Spleen (tissue), 7 donors: ENCODE results near the gene GNAI2.

Experiments
- CTCF ChIP-seq, 11 experiments: fragments of 200-600 bp in 7 of 11; fragments of 450-650 bp in 4 of 11; sonication (generic) in 4 of 11; IDR thresholded peaks in 8 of 11; conservative IDR thresholded peaks in 3 of 11; 1 replicate in 7 of 11; 2 replicates in 4 of 11; pipeline versions ENCODE4 v1.4.0 to v1.8.0; 2016 to 2021; ENCODE audit warnings: antibody characterized with exemption in 11 of 11, inconsistent platforms in 4 of 11, mild to moderate bottlenecking in 1 of 11
- POLR2A ChIP-seq, 3 donors: fragments of 450-650 bp; IDR thresholded peaks; one replicate each; pipeline ENCODE4 v1.5.1; 2017; ENCODE audit warnings: antibody characterized with exemption in 3 of 3, mild to moderate bottlenecking in 1 of 3
- donor health status: DM: no; HTN: no; CAD: no; lungs with moderate emphysema.
- donor health status: DM: no; HTN: no; CAD: no.
- donor health status: DM: no; HTN: no; CAD: no.

- peak in 1 of 3 donors; percentile 4 for TF ChIP-seq POLR2A (IDR thresholded peaks at IDR 0.05)
- TF ChIP-seq CTCF (IDR thresholded peaks at IDR 0.05 in 8 of 11, conservative IDR thresholded peaks at IDR 0.05 in 3 of 11), result peak; percentile 95 to 100 (median 99)
Measured at GRCh38 chr3:50260027-50260941, 24.3 kb downstream of the GNAI2 start.
